K562 (cell line): ENCODE data around the gene CDS1. TPM values are rescaled to one million over a fixed set of nuclear protein-coding genes. Genes with fewer than 3 reads are reported as not detected.

Experiments
- CHD1 ChIP-seq: fragments of 200-600 bp; sonication (generic); IDR thresholded peaks from one replicate; pipeline ENCODE4 v1.6.1; 2012; ENCODE audit warnings: mild to moderate bottlenecking, moderate library complexity, low read length, inconsistent platforms
- CTCF ChIP-seq, 3 experiments: IDR thresholded peaks in 2 of 3; conservative IDR thresholded peaks in 1 of 3; 2 replicates each; pipeline ENCODE4 v1.5.1; 2011 to 2012; ENCODE audit warnings: low read length in 3 of 3, mild to moderate bottlenecking in 3 of 3, control low read depth in 2 of 3, improper control_type of control experiment in 1 of 3, inconsistent platforms in 1 of 3, low read depth in 1 of 3, mixed read lengths in 1 of 3, moderate library complexity in 1 of 3; ENCODE audit not compliant: insufficient read depth in 2 of 3
- JUN ChIP-seq, 2 experiments: sonication (generic) in 1 of 2; formaldehyde crosslinking in 1 of 2; IDR thresholded peaks; 2 replicates each; pipeline versions ENCODE4 v1.6.1 to v1.8.0; 2012 to 2022; ENCODE audit warnings: borderline replicate concordance in 2 of 2, mild to moderate bottlenecking in 2 of 2, improper control_type of control experiment in 1 of 2, low read depth in 1 of 2, low read length in 1 of 2, missing genetic modification reagents in 1 of 2
- MAZ ChIP-seq, 2 experiments: fragments of 450-650 bp in 1 of 2; sonication (generic) in 1 of 2; formaldehyde crosslinking; IDR thresholded peaks in 1 of 2; conservative IDR thresholded peaks in 1 of 2; 2 replicates each; pipeline versions ENCODE4 v1.4.0 to v1.5.0; 2020; ENCODE audit warnings: mild to moderate bottlenecking in 1 of 2, missing genetic modification reagents in 1 of 2
- MCM2 ChIP-seq: fragments of 450-650 bp; IDR thresholded peaks from 2 replicates; pipeline ENCODE4 v1.6.1; 2017; ENCODE audit warnings: low read depth, mild to moderate bottlenecking
- NEUROD1 ChIP-seq: fragments of 150-350 bp; IDR thresholded peaks from 2 replicates; pipeline ENCODE4 v1.6.1; 2014; ENCODE audit warnings: borderline replicate concordance, low read length, low read depth; ENCODE audit not compliant: partially characterized antibody
- POLR2G ChIP-seq: fragments of 200-400 bp; formaldehyde crosslinking; IDR thresholded peaks from 2 replicates; pipeline ENCODE4 v1.6.1; 2017; ENCODE audit warnings: low read depth, mild to moderate bottlenecking, antibody characterized with exemption, low read length, moderate library complexity
- RBM14 ChIP-seq: fragments of 200-400 bp; formaldehyde crosslinking; IDR thresholded peaks from 2 replicates; pipeline ENCODE4 v1.6.1; 2018; ENCODE audit warnings: low read depth, mild to moderate bottlenecking, low read length, moderate library complexity, borderline replicate concordance; ENCODE audit not compliant: insufficient read depth
- SETDB1 ChIP-seq: IDR thresholded peaks from one replicate; pipeline ENCODE4 v1.6.1; 2012; ENCODE audit warnings: low read length, control low read depth, inconsistent platforms
- SMAD3 ChIP-seq: fragments of 450-650 bp; formaldehyde crosslinking; conservative IDR thresholded peaks from 2 replicates; pipeline ENCODE4 v1.4.0; 2020; ENCODE audit warnings: mild to moderate bottlenecking
- STAG1 ChIP-seq: sonication (generic); formaldehyde crosslinking; IDR thresholded peaks from 2 replicates; pipeline ENCODE4 v1.5.0; 2020; ENCODE audit warnings: missing genetic modification reagents, borderline replicate concordance
- STAT5B ChIP-seq: fragments of 250-450 bp; sonication (Bioruptor Pico); IDR thresholded peaks from 2 replicates; pipeline ENCODE4 v1.8.0; 2021; ENCODE audit warnings: mild to moderate bottlenecking, inconsistent platforms
- TOE1 ChIP-seq, 2 experiments: fragments of 450-650 bp in 1 of 2; sonication (generic) in 1 of 2; formaldehyde crosslinking in 1 of 2; IDR thresholded peaks; 2 replicates each; pipeline versions ENCODE4 v1.7.1 to v1.8.0; 2016 to 2022; ENCODE audit warnings: borderline replicate concordance in 2 of 2, mild to moderate bottlenecking in 2 of 2, antibody characterized with exemption in 1 of 2, inconsistent platforms in 1 of 2, low read depth in 1 of 2, missing genetic modification reagents in 1 of 2, moderate library complexity in 1 of 2
- TRIM28 ChIP-seq: fragments of 450-650 bp; IDR thresholded peaks from 2 replicates; pipeline ENCODE4 v1.6.1; 2017
- UBTF ChIP-seq, 2 experiments: IDR thresholded peaks; 2 replicates each; pipeline ENCODE4 v1.6.1; 2012; ENCODE audit warnings: improper control_type of control experiment in 2 of 2, low read depth in 2 of 2, low read length in 2 of 2, borderline replicate concordance in 1 of 2
- ZNF217 ChIP-seq: sonication (generic); formaldehyde crosslinking; IDR thresholded peaks from 2 replicates; pipeline ENCODE4 v1.8.0; 2022; ENCODE audit warnings: mild to moderate bottlenecking, missing genetic modification reagents
- polyA plus RNA-seq, 8 experiments: library from polyadenylated mRNA; depleted of rRNA in 4 of 8; stranded (reverse) in 5 of 8; unstranded in 3 of 8; fragments of >200 nt; fragmentation: Nextera tagmentation in 2 of 8; fragmentation: Illumina TruSeq in 1 of 8; extraction: Ambion mirVana in 2 of 8; extraction: Trizol in 1 of 8; gene quantifications; 2 replicates each; pipeline versions ENCODE4 v1.2.1 to v1.2.3, GENCODE V29; 2011 to 2014; ENCODE audit warnings: inconsistent platforms in 1 of 8, missing spikeins in 1 of 8
- total RNA-seq, 7 experiments: library from RNA; depleted of rRNA in 6 of 7; stranded (reverse); fragments of >200 nt in 6 of 7; fragmentation: Illumina TruSeq in 2 of 7; extraction: Trizol in 2 of 7; gene quantifications; 2 replicates each; pipeline versions ENCODE4 v1.2.1 to v1.2.3, GENCODE V29; 2011 to 2021; ENCODE audit warnings: low replicate concordance in 1 of 7
- TF ChIP-seq, protein P1 (sequence below): fragments of 250-450 bp; sonication (Bioruptor Pico); IDR thresholded peaks from 2 replicates; pipeline ENCODE4 v1.8.0; 2021; ENCODE audit warnings: borderline replicate concordance, mild to moderate bottlenecking, moderate library complexity; ENCODE audit not compliant: poor library complexity, severe bottlenecking
- TF ChIP-seq, protein P2 (sequence below): fragments of 450-650 bp; IDR thresholded peaks from 2 replicates; pipeline ENCODE4 v1.6.1; 2016; ENCODE audit warnings: missing biosample characterization, missing genetic modification characterization

The CDS1 gene
- total and polyA plus RNA-seq, 9 of the 15 experiments (the other 6 are each of a cell fraction or from before 2014, with no cell fraction given), result 0.04 to 0.42 (median 0.15) TPM

- TF ChIP-seq, protein P1, sequence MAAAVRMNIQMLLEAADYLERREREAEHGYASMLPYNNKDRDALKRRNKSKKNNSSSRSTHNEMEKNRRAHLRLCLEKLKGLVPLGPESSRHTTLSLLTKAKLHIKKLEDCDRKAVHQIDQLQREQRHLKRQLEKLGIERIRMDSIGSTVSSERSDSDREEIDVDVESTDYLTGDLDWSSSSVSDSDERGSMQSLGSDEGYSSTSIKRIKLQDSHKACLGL (CRISPR knock-in tag), result no peak
- peak; percentile 32 for TF ChIP-seq NEUROD1
- TF ChIP-seq CHD1, result no peak
- no peak for TF ChIP-seq RBM14
- TF ChIP-seq ZNF217 (CRISPR knock-in tag), result no peak
- no peak for TF ChIP-seq MCM2
- no peak for TF ChIP-seq JUN (IDR thresholded peaks at IDR 0.05; ENCODE audit: borderline replicate concordance, low read depth, low read length)
- no peak for TF ChIP-seq JUN (CRISPR knock-in tag; IDR thresholded peaks at IDR 0.05; ENCODE audit: borderline replicate concordance)
- peak; percentile 92 to 99 for TF ChIP-seq MAZ (CRISPR knock-in tag; conservative IDR thresholded peaks at IDR 0.05 in 1 of 2, IDR thresholded peaks at IDR 0.05 in 1 of 2)
- TF ChIP-seq SETDB1, result no peak
- TF ChIP-seq STAG1 (CRISPR knock-in tag), result no peak
- TF ChIP-seq POLR2G, result no peak; the same call in 1 of the 2 replicates
- peak; percentile 43; the same call in 1 of the 2 replicates for TF ChIP-seq TOE1 (IDR thresholded peaks at IDR 0.05; ENCODE audit: borderline replicate concordance)
- no peak for TF ChIP-seq TOE1 (CRISPR knock-in tag; IDR thresholded peaks at IDR 0.05; ENCODE audit: borderline replicate concordance, low read depth)
- no peak for TF ChIP-seq SMAD3 (CRISPR knock-in tag)
- TF ChIP-seq STAT5B (CRISPR knock-in tag), result no peak
- TF ChIP-seq TRIM28, result no peak
- TF ChIP-seq, protein P2, sequence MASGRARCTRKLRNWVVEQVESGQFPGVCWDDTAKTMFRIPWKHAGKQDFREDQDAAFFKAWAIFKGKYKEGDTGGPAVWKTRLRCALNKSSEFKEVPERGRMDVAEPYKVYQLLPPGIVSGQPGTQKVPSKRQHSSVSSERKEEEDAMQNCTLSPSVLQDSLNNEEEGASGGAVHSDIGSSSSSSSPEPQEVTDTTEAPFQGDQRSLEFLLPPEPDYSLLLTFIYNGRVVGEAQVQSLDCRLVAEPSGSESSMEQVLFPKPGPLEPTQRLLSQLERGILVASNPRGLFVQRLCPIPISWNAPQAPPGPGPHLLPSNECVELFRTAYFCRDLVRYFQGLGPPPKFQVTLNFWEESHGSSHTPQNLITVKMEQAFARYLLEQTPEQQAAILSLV (tag), result no peak
- TF ChIP-seq UBTF (IDR thresholded peaks at IDR 0.05; ENCODE audit: borderline replicate concordance in 1 of 2, low read depth in 2 of 2, low read length in 2 of 2), result no peak
- TF ChIP-seq CTCF (IDR thresholded peaks at IDR 0.05 in 2 of 3, conservative IDR thresholded peaks at IDR 0.05 in 1 of 3; ENCODE audit: insufficient read depth in 2 of 3, low read depth in 1 of 3, low read length in 3 of 3), result no peak
These were observed 482 bp upstream of the CDS1 start (continued) for GRCh38 chr4:84582302-84582987.
